Suprapubic skin (tissue), 4 donors: Measurements from ENCODE around the gene LTN1. TPM values are rescaled to one million over a fixed set of nuclear protein-coding genes. Genes with fewer than 3 reads are reported as not detected.
"Not testable (repeated sequence)": the region's sequence is repeated elsewhere in the genome, so short reads cannot be mapped to it uniquely, and the experiment has no call there.

Experiments used
- DNase-seq, 2 donors: peaks; one replicate each; pipeline ENCODE4 v3.0.0-alpha.2; 2019; ENCODE audit warnings: low spot score in 2 of 2
- H3K27ac ChIP-seq: fragments of 200-600 bp; sonication (generic); one replicate; pipeline ENCODE4 v1.5.1; 2019
- H3K27me3 ChIP-seq: fragments of 200-600 bp; sonication (generic); one replicate; pipeline ENCODE4 v1.5.1; 2019
- H3K36me3 ChIP-seq: fragments of 200-600 bp; sonication (generic); one replicate; pipeline ENCODE4 v1.5.1; 2019
- H3K4me1 ChIP-seq: fragments of 200-600 bp; sonication (generic); one replicate; pipeline ENCODE4 v1.5.1; 2019
- H3K4me3 ChIP-seq: fragments of 200-600 bp; sonication (generic); one replicate; pipeline ENCODE4 v1.5.1; 2019; ENCODE audit warnings: mild to moderate bottlenecking
- H3K9me3 ChIP-seq: fragments of 200-600 bp; sonication (generic); one replicate; pipeline ENCODE4 v1.5.1; 2019
- EP300 ChIP-seq: sonication (generic); formaldehyde crosslinking; IDR thresholded peaks from one replicate; pipeline ENCODE4 v1.6.1; 2017; ENCODE audit warnings: antibody characterized with exemption
- POLR2A ChIP-seq, 2 donors: fragments of 450-650 bp; IDR thresholded peaks; one replicate each; pipeline ENCODE4 v1.6.1; 2017; ENCODE audit warnings: antibody characterized with exemption in 2 of 2, mild to moderate bottlenecking in 2 of 2, moderate library complexity in 2 of 2
- POLR2AphosphoS5 ChIP-seq, 3 donors: sonication (generic); formaldehyde crosslinking; IDR thresholded peaks; one replicate each; pipeline ENCODE4 v1.6.1; 2017; ENCODE audit warnings: antibody characterized with exemption in 3 of 3
- WGBS: methylation state at CpG from one replicate; pipeline ENCODE4 v1.1.5; 2018; 5-methylcytosine and 5-hydroxymethylcytosine counted together
- total RNA-seq, 4 donors: library from RNA; depleted of rRNA; stranded (reverse); fragments of >200 nt; gene quantifications; one replicate each; pipeline ENCODE4 v1.1.0, GENCODE V29; 2016
- TF ChIP-seq, protein P1 (sequence below), 2 donors: fragments of 200-600 bp in 1 of 2; fragments of 450-650 bp in 1 of 2; sonication (generic) in 1 of 2; IDR thresholded peaks; one replicate each; pipeline ENCODE4 v1.5.1; 2016 to 2019; ENCODE audit warnings: antibody characterized with exemption in 2 of 2, mild to moderate bottlenecking in 1 of 2, moderate library complexity in 1 of 2

Gene LTN1
- total RNA-seq, 4 donors from 2014 or later, result 19.0 to 42.9 (median 23.9) TPM

DNA sequence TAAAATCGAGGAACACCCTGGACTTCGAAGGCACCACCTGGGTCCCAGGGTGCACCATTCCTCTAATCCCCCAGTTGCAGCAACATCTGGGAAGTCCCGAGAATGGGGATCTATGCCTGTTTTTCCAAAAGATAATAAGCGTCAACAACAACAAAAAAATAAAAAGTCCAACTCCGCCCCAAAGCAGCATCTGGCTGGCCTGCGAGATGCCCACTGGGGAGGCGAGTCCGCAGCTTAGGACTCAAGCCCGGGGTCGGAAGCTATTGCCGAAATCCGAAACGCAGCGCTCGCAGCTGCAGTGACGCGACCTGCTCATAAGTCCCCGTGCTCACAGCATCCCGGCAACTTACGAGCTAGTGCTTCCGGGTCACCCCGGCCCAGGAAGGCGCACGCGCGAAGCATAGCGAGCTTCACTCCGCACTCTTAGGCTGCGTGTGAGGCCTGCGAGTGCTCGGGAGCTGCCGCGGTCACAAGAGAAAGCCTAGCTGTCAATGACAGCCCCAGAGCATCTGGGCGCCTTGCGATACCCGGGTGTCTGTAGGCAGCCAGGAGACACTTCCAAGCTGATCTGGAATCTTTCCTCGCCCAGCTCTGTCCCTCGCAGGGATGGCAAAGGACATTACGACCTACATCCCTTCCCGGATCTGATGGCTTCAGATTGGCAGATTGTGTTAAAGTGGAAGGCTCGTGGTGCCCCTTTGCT lies 9.9 kb upstream of the LTN1 start:
- peak; percentile 97 to 98 for DNase-seq
- Histone ChIP-seq H3K4me3 (peak overlapping the region; percentile 52), H3K36me3 (peaks cover 13% of the 10 kb centered on the region), H3K27me3 (no peaks in the 10 kb centered on the region), H3K4me1 (peaks cover 11% of the 10 kb centered on the region), H3K9me3 (no peaks in the 10 kb centered on the region), H3K27ac (peak overlapping the region; percentile 89)
- WGBS, result under 1% methylated on average over 18 of the region's 41 CpGs
- TF ChIP-seq POLR2A (IDR thresholded peaks at IDR 0.05), result peak; percentile 82 to 98
- peak; percentile 98 to 100 (median 99) for TF ChIP-seq POLR2AphosphoS5 (IDR thresholded peaks at IDR 0.05)
- TF ChIP-seq, protein P1, sequence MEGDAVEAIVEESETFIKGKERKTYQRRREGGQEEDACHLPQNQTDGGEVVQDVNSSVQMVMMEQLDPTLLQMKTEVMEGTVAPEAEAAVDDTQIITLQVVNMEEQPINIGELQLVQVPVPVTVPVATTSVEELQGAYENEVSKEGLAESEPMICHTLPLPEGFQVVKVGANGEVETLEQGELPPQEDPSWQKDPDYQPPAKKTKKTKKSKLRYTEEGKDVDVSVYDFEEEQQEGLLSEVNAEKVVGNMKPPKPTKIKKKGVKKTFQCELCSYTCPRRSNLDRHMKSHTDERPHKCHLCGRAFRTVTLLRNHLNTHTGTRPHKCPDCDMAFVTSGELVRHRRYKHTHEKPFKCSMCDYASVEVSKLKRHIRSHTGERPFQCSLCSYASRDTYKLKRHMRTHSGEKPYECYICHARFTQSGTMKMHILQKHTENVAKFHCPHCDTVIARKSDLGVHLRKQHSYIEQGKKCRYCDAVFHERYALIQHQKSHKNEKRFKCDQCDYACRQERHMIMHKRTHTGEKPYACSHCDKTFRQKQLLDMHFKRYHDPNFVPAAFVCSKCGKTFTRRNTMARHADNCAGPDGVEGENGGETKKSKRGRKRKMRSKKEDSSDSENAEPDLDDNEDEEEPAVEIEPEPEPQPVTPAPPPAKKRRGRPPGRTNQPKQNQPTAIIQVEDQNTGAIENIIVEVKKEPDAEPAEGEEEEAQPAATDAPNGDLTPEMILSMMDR (IDR thresholded peaks at IDR 0.05), result no peak
- no peak for TF ChIP-seq EP300

DNA sequence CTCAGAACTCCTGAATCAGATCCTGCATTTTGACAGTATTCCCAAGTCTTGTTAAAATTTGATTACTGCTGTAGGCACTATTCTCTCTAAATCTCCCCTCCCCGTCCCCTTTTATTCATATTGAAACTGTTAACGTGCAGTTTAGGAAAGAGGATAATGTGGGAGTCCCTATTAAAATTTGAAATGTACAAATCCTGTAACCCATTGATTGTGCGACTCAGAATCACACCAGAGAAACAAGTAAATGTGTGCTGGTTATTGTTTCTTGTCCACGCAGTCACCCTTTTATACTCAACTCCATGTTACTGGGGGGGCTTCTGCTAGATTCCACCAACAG lies 584 bp upstream of the LTN1 start:
- H3K27me3 ChIP-seq, result no peaks in the 10 kb centered on the region
- peak overlapping the region; percentile 96 for H3K4me3 ChIP-seq
- H3K27ac ChIP-seq, result peak overlapping the region; percentile 94
- no peak for TF ChIP-seq POLR2A (IDR thresholded peaks at IDR 0.05)
- TF ChIP-seq, protein P1 (IDR thresholded peaks at IDR 0.05), result no peak
- no peak for TF ChIP-seq EP300
- no peak for TF ChIP-seq POLR2AphosphoS5 (IDR thresholded peaks at IDR 0.05)
- no peaks in the 10 kb centered on the region for H3K9me3 ChIP-seq
- 47% methylated on average over 4 of the region's 4 CpGs for WGBS
- peaks cover 24% of the 10 kb centered on the region for H3K4me1 ChIP-seq
- DNase-seq, result no peak
- H3K36me3 ChIP-seq, result no peaks in the 10 kb centered on the region

DNA sequence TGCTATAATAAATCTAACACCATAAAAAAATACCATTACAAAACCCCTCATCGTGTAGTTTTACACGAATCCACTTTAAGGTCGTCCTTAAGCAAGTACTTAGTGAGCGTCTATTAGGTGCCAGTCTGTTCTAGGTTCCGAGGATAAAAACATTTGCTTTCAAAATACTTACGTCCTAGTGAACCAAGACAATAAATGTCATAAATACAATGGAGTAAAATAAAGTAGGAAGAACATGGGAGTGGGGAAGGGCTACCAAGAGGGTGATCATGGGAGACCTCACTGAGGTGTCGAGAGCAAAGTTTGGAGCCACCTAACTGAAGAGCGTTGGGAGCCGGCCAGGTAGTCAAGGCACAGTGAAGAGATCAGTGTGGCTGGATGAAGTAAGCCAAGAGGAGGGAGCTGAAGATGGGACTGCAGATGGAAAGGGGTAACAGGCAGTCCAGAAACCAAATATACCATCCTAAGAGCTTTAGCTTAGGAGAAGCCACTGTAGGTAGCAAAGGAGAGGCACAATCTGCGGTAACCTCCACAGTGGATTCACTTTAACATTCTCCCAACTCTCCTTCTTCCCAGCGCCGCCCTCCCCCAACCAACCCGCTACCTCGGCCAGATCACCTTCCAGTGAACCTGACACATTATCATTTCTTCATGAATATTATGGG lies 684 bp downstream of the LTN1 start:
- Histone ChIP-seq H3K36me3 (no peaks in the 10 kb centered on the region), H3K27ac (peak overlapping the region; percentile 94), H3K4me1 (peaks cover 26% of the 10 kb centered on the region), H3K9me3 (no peaks in the 10 kb centered on the region), H3K27me3 (no peaks in the 10 kb centered on the region), H3K4me3 (peak overlapping the region; percentile 96)
- TF ChIP-seq POLR2A (IDR thresholded peaks at IDR 0.05) (no peak), POLR2AphosphoS5 (IDR thresholded peaks at IDR 0.05) (no peak), EP300 (no peak)
- TF ChIP-seq, protein P1 (IDR thresholded peaks at IDR 0.05), result no peak
- 6% methylated on average over 14 of the region's 14 CpGs for WGBS
- no peak for DNase-seq

DNA sequence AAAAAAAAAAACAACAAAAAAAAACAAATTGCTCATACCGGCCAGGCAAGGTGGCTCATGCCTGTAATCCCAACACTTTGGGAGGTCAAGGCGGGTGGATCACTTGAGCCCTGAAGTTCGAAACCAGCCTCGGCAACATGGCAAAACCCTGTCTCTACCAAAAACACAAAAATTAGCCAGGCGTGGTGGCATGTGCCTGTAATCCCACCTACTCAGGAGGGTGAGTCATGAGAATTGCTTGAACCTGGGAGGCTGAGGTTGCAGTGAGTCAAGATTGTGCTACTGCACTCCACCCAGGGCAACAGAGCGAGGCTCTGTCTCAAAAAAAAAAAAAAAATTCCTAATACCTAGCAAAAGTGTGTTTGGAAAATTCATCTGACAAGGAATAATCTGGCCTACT lies 4.5 kb downstream of the LTN1 start:
- H3K4me1 ChIP-seq, result peaks cover 21% of the 10 kb centered on the region
- not testable (repeated sequence) for H3K9me3 ChIP-seq, H3K4me3 ChIP-seq, H3K27me3 ChIP-seq, H3K27ac ChIP-seq, DNase-seq
- 83% methylated on average over 6 of the region's 6 CpGs for WGBS
- peaks cover 23% of the 10 kb centered on the region for H3K36me3 ChIP-seq

DNA sequence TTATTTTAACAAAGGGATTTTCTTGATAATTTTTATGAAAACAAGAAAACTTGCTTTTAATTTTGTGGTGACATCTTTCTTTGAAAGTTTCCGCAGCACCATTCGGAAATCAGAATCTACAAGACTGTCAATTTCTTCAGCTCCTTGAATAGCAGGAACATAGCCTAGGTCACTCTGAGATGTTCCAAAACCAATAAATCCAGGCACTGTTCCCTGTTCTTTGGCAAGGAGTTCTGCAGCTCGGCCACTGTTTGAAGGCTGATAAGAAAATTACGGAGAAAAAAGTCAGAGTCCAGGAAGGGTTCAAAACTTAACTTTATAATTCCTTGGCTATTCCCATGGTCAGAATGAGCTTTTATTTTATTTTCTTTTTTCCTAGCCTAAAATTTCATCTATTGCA lies 6.0 kb downstream of the LTN1 start:
- DNase-seq, result no peak
- H3K4me3 ChIP-seq, result no peak overlapping the region
- no peak for TF ChIP-seq POLR2A (IDR thresholded peaks at IDR 0.05)
- no peak for TF ChIP-seq POLR2AphosphoS5 (IDR thresholded peaks at IDR 0.05)
- TF ChIP-seq EP300, result no peak
- TF ChIP-seq, protein P1 (IDR thresholded peaks at IDR 0.05), result no peak
- no peak overlapping the region for H3K27ac ChIP-seq
- peaks cover 38% of the 10 kb centered on the region for H3K36me3 ChIP-seq
- WGBS, result 89% methylated on average over 4 of the region's 4 CpGs
- no peaks in the 10 kb centered on the region for H3K27me3 ChIP-seq
- peaks cover 14% of the 10 kb centered on the region for H3K4me1 ChIP-seq
- no peaks in the 10 kb centered on the region for H3K9me3 ChIP-seq
